K562 (cell line): Measurements from ENCODE around the gene SCO1. TPM values are rescaled to one million over a fixed set of nuclear protein-coding genes. Genes with fewer than 3 reads are reported as not detected.

ENCODE experiments used
- HCFC1 ChIP-seq: IDR thresholded peaks from 2 replicates; pipeline ENCODE4 v1.6.1; 2012; ENCODE audit warnings: low read depth, low read length, improper control_type of control experiment
- HDAC1 ChIP-seq, 2 experiments: fragments of 450-650 bp; IDR thresholded peaks; 2 replicates each; pipeline ENCODE4 v1.6.1; 2016 to 2017; ENCODE audit warnings: inconsistent platforms in 1 of 2, mild to moderate bottlenecking in 1 of 2, moderate library complexity in 1 of 2
- HDAC6 ChIP-seq: IDR thresholded peaks from 2 replicates; pipeline ENCODE4 v1.6.1; 2012; ENCODE audit warnings: low read depth, mild to moderate bottlenecking, control low read depth, inconsistent platforms, low read length, moderate library complexity
- HNRNPLL ChIP-seq: fragments of 200-400 bp; formaldehyde crosslinking; IDR thresholded peaks from 2 replicates; pipeline ENCODE4 v1.6.1; 2017; ENCODE audit warnings: low read length, low read depth, mild to moderate bottlenecking; ENCODE audit not compliant: poor library complexity, severe bottlenecking
- MAZ ChIP-seq, 2 experiments: fragments of 450-650 bp in 1 of 2; sonication (generic) in 1 of 2; formaldehyde crosslinking; IDR thresholded peaks in 1 of 2; conservative IDR thresholded peaks in 1 of 2; 2 replicates each; pipeline versions ENCODE4 v1.4.0 to v1.5.0; 2020; ENCODE audit warnings: mild to moderate bottlenecking in 1 of 2, missing genetic modification reagents in 1 of 2
- MNT ChIP-seq, 2 experiments: fragments of 450-650 bp; conservative IDR thresholded peaks; 2 replicates each; pipeline ENCODE4 v1.6.1; 2017; ENCODE audit warnings: mild to moderate bottlenecking in 2 of 2, moderate library complexity in 2 of 2
- MYC ChIP-seq, 2 experiments: fragments of 250-450 bp in 1 of 2; sonication (Bioruptor Pico) in 1 of 2; IDR thresholded peaks; 2 replicates each; pipeline versions ENCODE4 v1.5.1 to v1.6.1; 2012 to 2021; ENCODE audit warnings: low read depth in 2 of 2, borderline replicate concordance in 1 of 2, improper control_type of control experiment in 1 of 2, low read length in 1 of 2, mild to moderate bottlenecking in 1 of 2, moderate library complexity in 1 of 2
- NONO ChIP-seq, 2 experiments: fragments of 200-400 bp in 1 of 2; fragments of 450-650 bp in 1 of 2; formaldehyde crosslinking in 1 of 2; IDR thresholded peaks; 2 replicates each; pipeline ENCODE4 v1.6.1; 2017; ENCODE audit warnings: low read depth in 2 of 2, mild to moderate bottlenecking in 2 of 2, moderate library complexity in 2 of 2, low read length in 1 of 2
- POLR2AphosphoS2 ChIP-seq: IDR thresholded peaks from 2 replicates; pipeline ENCODE4 v1.6.1; 2012; ENCODE audit warnings: low read length, improper control_type of control experiment
- RB1 ChIP-seq: fragments of 450-650 bp; IDR thresholded peaks from 2 replicates; pipeline ENCODE4 v1.6.1; 2017; ENCODE audit warnings: low read depth, mild to moderate bottlenecking
- SMAD4 ChIP-seq: fragments of 250-450 bp; sonication (Bioruptor Pico); conservative IDR thresholded peaks from 2 replicates; pipeline ENCODE4 v1.8.0; 2021; ENCODE audit warnings: inconsistent platforms, mild to moderate bottlenecking, moderate library complexity
- SNAPC5 ChIP-seq: fragments of 250-450 bp; sonication (Bioruptor Pico); IDR thresholded peaks from 2 replicates; pipeline ENCODE4 v1.8.0; 2021; ENCODE audit warnings: moderate library complexity, mild to moderate bottlenecking, inconsistent platforms
- TBP ChIP-seq: optimal IDR thresholded peaks from 2 replicates; pipeline ENCODE3; 2011; ENCODE audit warnings: low read depth, low read length, improper control_type of control experiment
- ZNF217 ChIP-seq: sonication (generic); formaldehyde crosslinking; IDR thresholded peaks from 2 replicates; pipeline ENCODE4 v1.8.0; 2022; ENCODE audit warnings: mild to moderate bottlenecking, missing genetic modification reagents
- ZNF609 ChIP-seq: sonication (generic); formaldehyde crosslinking; IDR thresholded peaks from 2 replicates; pipeline ENCODE4 v1.8.1; 2023; ENCODE audit warnings: missing genetic modification reagents, mild to moderate bottlenecking, borderline replicate concordance
- polyA plus RNA-seq, 8 experiments: library from polyadenylated mRNA; depleted of rRNA in 4 of 8; stranded (reverse) in 5 of 8; unstranded in 3 of 8; fragments of >200 nt; fragmentation: Nextera tagmentation in 2 of 8; fragmentation: Illumina TruSeq in 1 of 8; extraction: Ambion mirVana in 2 of 8; extraction: Trizol in 1 of 8; gene quantifications; 2 replicates each; pipeline versions ENCODE4 v1.2.1 to v1.2.3, GENCODE V29; 2011 to 2014; ENCODE audit warnings: inconsistent platforms in 1 of 8, missing spikeins in 1 of 8
- total RNA-seq, 7 experiments: library from RNA; depleted of rRNA in 6 of 7; stranded (reverse); fragments of >200 nt in 6 of 7; fragmentation: Illumina TruSeq in 2 of 7; extraction: Trizol in 2 of 7; gene quantifications; 2 replicates each; pipeline versions ENCODE4 v1.2.1 to v1.2.3, GENCODE V29; 2011 to 2021; ENCODE audit warnings: low replicate concordance in 1 of 7
- TF ChIP-seq, protein P1 (sequence below): fragments of 200-800 bp; sonication (Bioruptor generic); IDR thresholded peaks from 2 replicates; pipeline ENCODE4 v1.6.1; 2017; ENCODE audit warnings: missing genetic modification characterization, missing compliant biosample characterization

SCO1 gene
- total and polyA plus RNA-seq, 9 of the 15 experiments (the other 6 are each of a cell fraction or from before 2014, with no cell fraction given): 7.1 to 40.9 (median 22.1) TPM

DNA sequence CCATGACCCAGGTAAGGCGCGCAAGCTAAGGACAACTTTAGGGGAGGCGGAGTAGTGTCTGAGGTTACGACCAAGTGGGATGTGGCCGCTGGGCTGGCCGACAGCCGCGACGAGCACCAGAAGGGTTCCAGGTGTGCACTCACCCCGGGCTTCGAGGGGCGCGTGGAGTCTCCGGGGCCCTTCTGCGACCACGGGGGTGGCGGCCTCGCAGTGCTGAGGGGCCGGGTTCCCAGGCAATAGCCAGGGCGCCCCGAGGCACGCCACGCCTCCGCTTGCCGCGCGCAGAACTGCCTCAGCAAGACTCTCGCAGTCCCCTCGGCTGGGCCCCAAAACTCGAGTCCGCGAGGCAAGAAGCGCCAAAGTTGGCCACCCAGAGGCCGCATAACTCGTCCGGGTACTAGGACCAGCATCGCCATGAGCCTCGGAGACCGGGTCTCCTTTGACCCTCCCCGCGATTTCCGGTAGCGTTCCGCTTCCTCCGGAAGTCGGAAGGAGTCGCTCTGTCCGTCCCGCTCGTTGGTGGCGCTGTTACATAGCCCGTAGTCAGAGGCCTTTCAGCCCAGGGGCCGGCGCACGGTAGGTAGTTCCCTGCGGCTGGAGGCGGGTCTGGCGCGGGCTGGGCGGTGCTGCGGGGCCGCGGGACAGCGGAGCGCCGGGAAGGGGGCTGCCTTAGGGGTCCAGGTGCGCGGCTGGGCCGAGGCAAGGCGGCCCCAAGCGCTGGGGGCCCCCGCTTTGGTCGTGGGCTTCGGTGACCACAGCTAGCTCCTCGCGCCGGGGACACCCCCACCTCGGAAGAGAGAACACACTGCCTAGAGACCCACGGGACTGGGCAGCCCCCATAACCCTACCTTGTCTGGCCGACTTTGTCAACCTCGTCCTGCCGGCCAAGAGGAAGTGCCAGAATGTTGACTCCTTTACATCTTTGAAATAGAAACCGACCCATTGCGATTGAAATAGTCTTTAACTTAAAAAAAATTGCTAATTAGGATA is at the start of gene SCO1, which contains the start of gene ADPRM (continued):
- TF ChIP-seq RB1: peak; percentile 50; the same call in 1 of the 2 replicates
- peak; percentile 73 for TF ChIP-seq HCFC1
- TF ChIP-seq SMAD4 (CRISPR knock-in tag): 0 out of 2 replicates have a peak, but pooled peaks have one; percentile 32
- TF ChIP-seq ZNF217: no peak
- TF ChIP-seq MYC (IDR thresholded peaks at IDR 0.05; ENCODE audit: low read depth, low read length): peak; percentile 86
- peak; percentile 46; the same call in 1 of the 2 replicates for TF ChIP-seq MYC (CRISPR knock-in tag; IDR thresholded peaks at IDR 0.05; ENCODE audit: borderline replicate concordance, low read depth)
- TF ChIP-seq ZNF609: no peak
- TF ChIP-seq TBP: peak; percentile 64
- no peak for TF ChIP-seq POLR2AphosphoS2
- TF ChIP-seq HDAC1 (IDR thresholded peaks at IDR 0.05): peak in 1 of 2 experiments; percentile 69; a peak in 2 of 4 replicates
- TF ChIP-seq HDAC6: no peak
- no peak for TF ChIP-seq SNAPC5 (CRISPR knock-in tag)
- TF ChIP-seq, protein P1, sequence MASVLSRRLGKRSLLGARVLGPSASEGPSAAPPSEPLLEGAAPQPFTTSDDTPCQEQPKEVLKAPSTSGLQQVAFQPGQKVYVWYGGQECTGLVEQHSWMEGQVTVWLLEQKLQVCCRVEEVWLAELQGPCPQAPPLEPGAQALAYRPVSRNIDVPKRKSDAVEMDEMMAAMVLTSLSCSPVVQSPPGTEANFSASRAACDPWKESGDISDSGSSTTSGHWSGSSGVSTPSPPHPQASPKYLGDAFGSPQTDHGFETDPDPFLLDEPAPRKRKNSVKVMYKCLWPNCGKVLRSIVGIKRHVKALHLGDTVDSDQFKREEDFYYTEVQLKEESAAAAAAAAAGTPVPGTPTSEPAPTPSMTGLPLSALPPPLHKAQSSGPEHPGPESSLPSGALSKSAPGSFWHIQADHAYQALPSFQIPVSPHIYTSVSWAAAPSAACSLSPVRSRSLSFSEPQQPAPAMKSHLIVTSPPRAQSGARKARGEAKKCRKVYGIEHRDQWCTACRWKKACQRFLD: peak; percentile 52; the same call in 1 of the 2 replicates
- peak; percentile 59 to 81; a peak in 2 of 4 replicates for TF ChIP-seq MNT (conservative IDR thresholded peaks at IDR 0.05)
- TF ChIP-seq HNRNPLL: peak; percentile 90
- peak; percentile 49 to 71; a peak in 2 of 4 replicates for TF ChIP-seq NONO (IDR thresholded peaks at IDR 0.05; ENCODE audit: low read depth in 2 of 2, low read length in 1 of 2)
- TF ChIP-seq MAZ (CRISPR knock-in tag; conservative IDR thresholded peaks at IDR 0.05 in 1 of 2, IDR thresholded peaks at IDR 0.05 in 1 of 2): peak in 1 of 2 experiments; percentile 57; a peak in 1 of 4 replicates
